ENCODE data around the gene DAD1. TPM values are rescaled to one million over a fixed set of nuclear protein-coding genes. Genes with fewer than 3 reads are reported as not detected.
"Not testable (repeated sequence)": the region's sequence is repeated elsewhere in the genome, so short reads cannot be mapped to it uniquely, and the experiment has no call there.

Gene DAD1
- total RNA-seq, 2 experiments from 2014 or later = 117 to 154 TPM

GRCh38 chr14:22622255-22622654 is 33.2 kb upstream of the DAD1 start:
- TF ChIP-seq CTCF (conservative IDR thresholded peaks at IDR 0.05; ENCODE audit: low read length) (no peak), EZH2phosphoT487 (IDR thresholded peaks at IDR 0.05; ENCODE audit: borderline replicate concordance, low read depth, low read length) (no peak)
- H4K20me1 ChIP-seq (ENCODE audit: insufficient read depth, low read length) = no peaks in the 10 kb centered on the region
- BruUV-seq (replicated peaks) = no TSS peak
- H3K9me2 ChIP-seq (ENCODE audit: insufficient read depth, low read length) = no peaks in the 10 kb centered on the region
- H3K9me3 ChIP-seq (ENCODE audit: low read length) = no peaks in the 10 kb centered on the region
- H3K4me2 ChIP-seq (ENCODE audit: low read length) = no peak overlapping the region
- no peaks in the 10 kb centered on the region for H3K36me3 ChIP-seq (ENCODE audit: insufficient read depth, low read length)
- CTCF ChIA-PET (ENCODE audit: unreplicated experiment) = no interaction called here
- no peak for DNase-seq (ENCODE audit: low spot score)
- no peak overlapping the region for H3K27ac ChIP-seq (ENCODE audit: low read depth, low read length, poor library complexity, severe bottlenecking)
- no peaks in the 10 kb centered on the region for H3K4me1 ChIP-seq (ENCODE audit: insufficient read depth, low read length, poor library complexity, severe bottlenecking)
- no peaks in the 10 kb centered on the region for H3K79me2 ChIP-seq (ENCODE audit: insufficient read depth, low read depth, low read length)
- H2AFZ ChIP-seq (ENCODE audit: low read length) = no peak overlapping the region
- intact Hi-C loops (cut with micrococcal nuclease; ENCODE audit: unreplicated experiment) = no loop called here
- POLR2A ChIA-PET = no interaction called here
- no peak overlapping the region for H3K4me3 ChIP-seq (ENCODE audit: low read depth, low read length, poor library complexity, severe bottlenecking)

GRCh38 chr14:22615765-22616164 is 26.7 kb upstream of the DAD1 start:
- H3K79me2 ChIP-seq (ENCODE audit: insufficient read depth, low read depth, low read length); H3K36me3 ChIP-seq (ENCODE audit: insufficient read depth, low read length); H3K27ac ChIP-seq (ENCODE audit: low read depth, low read length, poor library complexity, severe bottlenecking); H3K9me3 ChIP-seq (ENCODE audit: low read length); H3K4me2 ChIP-seq (ENCODE audit: low read length); POLR2A ChIA-PET; H2AFZ ChIP-seq (ENCODE audit: low read length); H3K4me1 ChIP-seq (ENCODE audit: insufficient read depth, low read length, poor library complexity, severe bottlenecking); H3K4me3 ChIP-seq (ENCODE audit: low read depth, low read length, poor library complexity, severe bottlenecking); CTCF ChIA-PET (ENCODE audit: unreplicated experiment); DNase-seq (ENCODE audit: low spot score); BruUV-seq (replicated peaks); H3K9me2 ChIP-seq (ENCODE audit: insufficient read depth, low read length); intact Hi-C loops (cut with micrococcal nuclease; ENCODE audit: unreplicated experiment); H4K20me1 ChIP-seq (ENCODE audit: insufficient read depth, low read length): not testable (repeated sequence)

DNA sequence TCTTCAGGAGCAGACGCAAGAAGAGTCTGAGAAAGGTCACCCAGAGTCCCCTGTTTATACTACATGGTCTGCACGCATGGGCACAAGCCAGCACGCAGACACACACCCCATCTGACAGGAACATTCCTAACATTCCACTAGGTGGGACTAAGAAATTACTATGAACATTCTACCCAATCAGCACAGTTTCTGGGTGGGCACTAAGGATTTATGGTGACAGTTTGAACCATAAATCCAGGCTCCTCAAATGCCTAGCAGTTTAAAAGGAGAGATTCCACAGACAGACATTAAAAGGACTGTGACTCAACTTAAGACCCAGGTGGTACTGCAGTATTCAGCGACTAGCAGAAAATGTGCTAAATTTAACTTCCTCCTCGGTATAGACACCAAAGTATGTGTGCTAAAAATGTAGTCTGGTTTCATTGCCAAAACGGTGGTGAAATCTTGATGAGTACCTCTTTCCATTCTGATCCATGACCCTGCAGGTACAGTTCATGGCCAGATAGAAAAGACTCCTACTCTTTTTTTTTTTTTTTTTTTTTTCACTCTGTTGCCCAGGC is 25.3 kb upstream of the DAD1 start:
- intact Hi-C loops (cut with micrococcal nuclease; ENCODE audit: unreplicated experiment) = no loop called here
- CTCF ChIA-PET (ENCODE audit: unreplicated experiment) = no interaction called here
- BruUV-seq (replicated peaks) = no TSS peak
- Histone ChIP-seq H3K79me2 (ENCODE audit: insufficient read depth, low read depth, low read length) (no peaks in the 10 kb centered on the region), H3K9me2 (ENCODE audit: insufficient read depth, low read length) (no peaks in the 10 kb centered on the region), H3K4me2 (ENCODE audit: low read length) (peak overlapping the region; percentile 6; the same call in 1 of the 2 replicates), H4K20me1 (ENCODE audit: insufficient read depth, low read length) (no peaks in the 10 kb centered on the region), H3K36me3 (ENCODE audit: insufficient read depth, low read length) (peaks cover 10% of the 10 kb centered on the region), H3K9me3 (ENCODE audit: low read length) (no peaks in the 10 kb centered on the region), H3K4me3 (ENCODE audit: low read depth, low read length, poor library complexity, severe bottlenecking) (no peak overlapping the region), H3K27ac (ENCODE audit: low read depth, low read length, poor library complexity, severe bottlenecking) (no peak overlapping the region), H3K4me1 (ENCODE audit: insufficient read depth, low read length, poor library complexity, severe bottlenecking) (peaks cover 8% of the 10 kb centered on the region), H2AFZ (ENCODE audit: low read length) (no peak overlapping the region)
- no peak for TF ChIP-seq CTCF (conservative IDR thresholded peaks at IDR 0.05; ENCODE audit: low read length)
- TF ChIP-seq EZH2phosphoT487 (IDR thresholded peaks at IDR 0.05; ENCODE audit: borderline replicate concordance, low read depth, low read length) = no peak
- peak; percentile 20 for DNase-seq (ENCODE audit: low spot score)
- POLR2A ChIA-PET = no interaction called here

All from OCI-LY7 (cell line).